Activated CD8-positive, alpha-beta T cell treated with anti-CD3 and anti-CD28 coated beads for 36 hours (primary cell): Measurements from ENCODE around the gene PRKG1. TPM values are rescaled to one million over a fixed set of nuclear protein-coding genes. Genes with fewer than 3 reads are reported as not detected.
"Not testable (repeated sequence)": the region's sequence is repeated elsewhere in the genome, so short reads cannot be mapped to it uniquely, and the experiment has no call there.

Experiments used
- ATAC-seq: fragments of 200-7000 bp; cut with Tn5 transposase; one replicate; pipeline ENCODE4 v1.10.0; 2021; ENCODE audit warnings: mild to moderate bottlenecking, moderate library complexity
- CTCF ChIA-PET: fragments of 350-600 bp; sonication (Branson Sonifier 250); formaldehyde crosslinking; loops from one replicate; lab custom pipeline; 2021; ENCODE audit warnings: antibody characterized with exemption; lab: Charles Lee
- POLR2A ChIA-PET: fragments of 350-600 bp; sonication (Branson Sonifier 250); formaldehyde crosslinking; loops from one replicate; lab custom pipeline; 2021; ENCODE audit warnings: antibody characterized with exemption; lab: Charles Lee
- DNase-seq: peaks from one replicate; pipeline ENCODE4 v3.0.0-alpha.2; 2020
- H3K27ac Mint-ChIP-seq: one replicate; pipeline ENCODE4 v1.8.0; 2021; ENCODE audit warnings: mild to moderate bottlenecking, mixed read lengths
- H3K27me3 Mint-ChIP-seq: one replicate; pipeline ENCODE4 v1.8.0; 2021; ENCODE audit warnings: mixed read lengths
- H3K36me3 Mint-ChIP-seq: one replicate; pipeline ENCODE4 v1.8.0; 2021; ENCODE audit warnings: low read depth, mixed read lengths
- H3K4me1 Mint-ChIP-seq: one replicate; pipeline ENCODE4 v1.8.0; 2021; ENCODE audit warnings: low read depth, mixed read lengths
- H3K4me3 Mint-ChIP-seq: one replicate; pipeline ENCODE4 v1.8.0; 2021; ENCODE audit warnings: mild to moderate bottlenecking, moderate library complexity, mixed read lengths
- H3K9me3 Mint-ChIP-seq: one replicate; pipeline ENCODE4 v1.8.0; 2021; ENCODE audit warnings: mixed read lengths
- intact Hi-C: fragments of 100-400 bp; cut with micrococcal nuclease; formaldehyde crosslinking; loops from one replicate; pipeline ENCODE4 v1.10.0; 2022
- total RNA-seq, 2 experiments: library from RNA; stranded (reverse); gene quantifications; one replicate each; pipeline ENCODE4 v1.2.3, GENCODE V29; 2021
- TF ChIP-seq, protein P1 (sequence below): fragments of 200-600 bp; IDR thresholded peaks from one replicate; pipeline ENCODE4 v1.8.0; 2022; ENCODE audit warnings: antibody characterized with exemption, mild to moderate bottlenecking

Gene PRKG1
- total RNA-seq, 2 experiments from 2014 or later, result not detected

- DNase-seq (no peak), ATAC-seq (no peak)
- no peaks in the 10 kb centered on the region for H3K4me1 Mint-ChIP-seq
- TF ChIP-seq, protein P1, sequence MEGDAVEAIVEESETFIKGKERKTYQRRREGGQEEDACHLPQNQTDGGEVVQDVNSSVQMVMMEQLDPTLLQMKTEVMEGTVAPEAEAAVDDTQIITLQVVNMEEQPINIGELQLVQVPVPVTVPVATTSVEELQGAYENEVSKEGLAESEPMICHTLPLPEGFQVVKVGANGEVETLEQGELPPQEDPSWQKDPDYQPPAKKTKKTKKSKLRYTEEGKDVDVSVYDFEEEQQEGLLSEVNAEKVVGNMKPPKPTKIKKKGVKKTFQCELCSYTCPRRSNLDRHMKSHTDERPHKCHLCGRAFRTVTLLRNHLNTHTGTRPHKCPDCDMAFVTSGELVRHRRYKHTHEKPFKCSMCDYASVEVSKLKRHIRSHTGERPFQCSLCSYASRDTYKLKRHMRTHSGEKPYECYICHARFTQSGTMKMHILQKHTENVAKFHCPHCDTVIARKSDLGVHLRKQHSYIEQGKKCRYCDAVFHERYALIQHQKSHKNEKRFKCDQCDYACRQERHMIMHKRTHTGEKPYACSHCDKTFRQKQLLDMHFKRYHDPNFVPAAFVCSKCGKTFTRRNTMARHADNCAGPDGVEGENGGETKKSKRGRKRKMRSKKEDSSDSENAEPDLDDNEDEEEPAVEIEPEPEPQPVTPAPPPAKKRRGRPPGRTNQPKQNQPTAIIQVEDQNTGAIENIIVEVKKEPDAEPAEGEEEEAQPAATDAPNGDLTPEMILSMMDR, result no peak
- H3K36me3 Mint-ChIP-seq, result no peaks in the 10 kb centered on the region
- H3K4me3 Mint-ChIP-seq, result no peak overlapping the region
- intact Hi-C loops, result no loop called here
- no peaks in the 10 kb centered on the region for H3K9me3 Mint-ChIP-seq
- H3K27ac Mint-ChIP-seq, result no peak overlapping the region
- ChIA-PET CTCF (no interaction called here), POLR2A (no interaction called here)
- no peaks in the 10 kb centered on the region for H3K27me3 Mint-ChIP-seq
Observed at GRCh38 chr10:52239771-52240170, 1165.5 kb downstream of the PRKG1 start.

DNA sequence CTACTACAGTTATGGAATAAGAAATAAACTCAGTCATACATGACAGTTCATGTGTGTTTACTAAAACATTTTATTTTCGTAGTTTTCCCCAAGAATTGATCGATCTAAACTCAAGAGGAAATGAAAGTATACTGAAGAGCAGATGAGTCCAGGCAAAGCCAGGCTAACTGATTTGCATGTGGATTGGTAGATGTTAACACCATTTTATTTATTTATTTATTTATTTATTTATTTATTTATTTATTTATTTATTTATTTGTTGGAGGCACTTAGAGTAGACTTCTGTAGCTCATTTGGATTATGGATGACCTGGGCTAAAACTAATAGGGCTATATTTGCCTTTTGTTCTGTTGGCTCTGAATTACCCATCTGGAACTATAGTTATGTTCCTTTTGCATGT is 1171.3 kb downstream of the PRKG1 start:
- POLR2A ChIA-PET, result no interaction called here
- no peaks in the 10 kb centered on the region for H3K27me3 Mint-ChIP-seq
- no peaks in the 10 kb centered on the region for H3K9me3 Mint-ChIP-seq
- H3K36me3 Mint-ChIP-seq, result no peaks in the 10 kb centered on the region
- CTCF ChIA-PET, result no interaction called here
- no peak for DNase-seq
- ATAC-seq, result no peak
- intact Hi-C loops, result no loop called here
- no peaks in the 10 kb centered on the region for H3K4me1 Mint-ChIP-seq
- H3K4me3 Mint-ChIP-seq, result no peak overlapping the region
- TF ChIP-seq, protein P1, result no peak
- no peak overlapping the region for H3K27ac Mint-ChIP-seq

DNA sequence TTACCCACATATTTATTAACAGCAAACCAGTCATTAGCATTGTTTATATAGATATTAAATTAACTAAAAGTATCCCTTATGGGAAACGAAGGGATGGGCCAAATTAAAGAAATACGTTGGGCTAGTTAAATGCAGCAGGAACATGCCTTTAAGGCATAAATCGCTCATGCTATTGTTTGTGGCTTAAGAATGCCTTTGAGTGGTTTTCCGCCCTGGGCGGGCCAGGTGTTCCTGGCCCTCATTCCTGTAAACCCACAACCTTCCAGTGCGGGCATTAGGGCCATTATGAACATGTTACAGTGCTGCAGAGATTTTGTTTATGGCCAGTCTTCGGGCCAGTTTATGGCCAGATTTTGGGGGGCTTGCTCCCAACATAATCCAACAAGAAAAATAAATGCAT is 1173.6 kb downstream of the PRKG1 start:
- DNase-seq, H3K4me3 Mint-ChIP-seq, H3K36me3 Mint-ChIP-seq, H3K27ac Mint-ChIP-seq, CTCF ChIA-PET, POLR2A ChIA-PET, H3K27me3 Mint-ChIP-seq, ATAC-seq, H3K4me1 Mint-ChIP-seq, H3K9me3 Mint-ChIP-seq, intact Hi-C loops: not testable (repeated sequence)

- CTCF ChIA-PET, result no interaction called here
- ATAC-seq (no peak), DNase-seq (no peak)
- Mint-ChIP-seq H3K9me3 (no peaks in the 10 kb centered on the region), H3K4me3 (no peak overlapping the region), H3K4me1 (no peaks in the 10 kb centered on the region), H3K27ac (no peak overlapping the region), H3K36me3 (no peaks in the 10 kb centered on the region), H3K27me3 (no peaks in the 10 kb centered on the region)
- TF ChIP-seq, protein P1, result no peak
- POLR2A ChIA-PET, result no interaction called here
- intact Hi-C loops, result no loop called here
Observed at GRCh38 chr10:52248697-52249306, 1174.5 kb downstream of the PRKG1 start.

GRCh38 chr10:52249850-52250395 is 1175.6 kb downstream of the PRKG1 start:
- ATAC-seq (no peak), DNase-seq (no peak)
- H3K4me3 Mint-ChIP-seq, result no peak overlapping the region
- ChIA-PET CTCF (no interaction called here), POLR2A (no interaction called here)
- no peaks in the 10 kb centered on the region for H3K27me3 Mint-ChIP-seq
- TF ChIP-seq, protein P1, result no peak
- no peaks in the 10 kb centered on the region for H3K4me1 Mint-ChIP-seq
- no peaks in the 10 kb centered on the region for H3K9me3 Mint-ChIP-seq
- intact Hi-C loops, result no loop called here
- H3K27ac Mint-ChIP-seq, result no peak overlapping the region
- no peaks in the 10 kb centered on the region for H3K36me3 Mint-ChIP-seq
